Thyroid gland (tissue), 4 donors: Measurements from ENCODE around the gene TAF1A. TPM values are rescaled to one million over a fixed set of nuclear protein-coding genes. Genes with fewer than 3 reads are reported as not detected.

Source experiments
- DNase-seq, 2 donors: peaks; one replicate each; pipeline ENCODE4 v3.0.0-alpha.2; 2019
- H3K27ac ChIP-seq, 3 donors: fragments of 200-600 bp; sonication (generic); 1 replicate in 2 of 3; 2 replicates in 1 of 3; pipeline ENCODE4 v1.5.1; 2016 to 2019; ENCODE audit warnings: mild to moderate bottlenecking in 1 of 3, moderate library complexity in 1 of 3
- H3K27me3 ChIP-seq: fragments of 200-600 bp; sonication (generic); one replicate; pipeline ENCODE4 v1.5.1; 2019
- H3K36me3 ChIP-seq, 2 donors: fragments of 200-600 bp; sonication (generic); one replicate each; pipeline ENCODE4 v1.5.1; 2016 to 2019
- H3K4me1 ChIP-seq, 2 donors: fragments of 200-600 bp; sonication (generic); one replicate each; pipeline ENCODE4 v1.5.1; 2017 to 2019
- H3K4me3 ChIP-seq, 3 donors: fragments of 200-600 bp; sonication (generic); replicated peaks in 1 of 3; 1 replicate in 2 of 3; 2 replicates in 1 of 3; pipeline ENCODE4 v1.5.1; 2016; ENCODE audit warnings: mild to moderate bottlenecking in 1 of 3
- H3K9me3 ChIP-seq: fragments of 200-600 bp; sonication (generic); one replicate; pipeline ENCODE4 v1.5.1; 2017
- POLR2A ChIP-seq, 2 donors: fragments of 450-650 bp; IDR thresholded peaks; one replicate each; pipeline ENCODE4 v1.6.1; 2017; ENCODE audit warnings: antibody characterized with exemption in 2 of 2, mild to moderate bottlenecking in 2 of 2, moderate library complexity in 1 of 2
- WGBS, 2 donors: methylation state at CpG; one replicate each; pipeline ENCODE4 v1.1.5; 2017; 5-methylcytosine and 5-hydroxymethylcytosine counted together
- intact Hi-C: fragments of 100-400 bp; cut with DNase I; formaldehyde crosslinking; loops from one replicate; pipeline ENCODE4 v1.15.1; 2023
- total RNA-seq, 4 donors: library from RNA; depleted of rRNA; stranded (reverse); fragments of >200 nt; gene quantifications; one replicate each; pipeline ENCODE4 v1.2.3, GENCODE V29; 2016
- TF ChIP-seq, protein P1 (sequence below), 6 experiments: fragments of 200-600 bp in 3 of 6; fragments of 450-650 bp in 3 of 6; sonication (generic) in 3 of 6; IDR thresholded peaks; one replicate each; pipeline ENCODE4 v1.5.1; 2016 to 2019; ENCODE audit warnings: antibody characterized with exemption in 6 of 6, mild to moderate bottlenecking in 2 of 6, inconsistent platforms in 1 of 6, moderate library complexity in 1 of 6

Gene TAF1A
- total RNA-seq, 4 donors from 2014 or later, result 7.4 to 18.4 (median 15.0) TPM

DNA sequence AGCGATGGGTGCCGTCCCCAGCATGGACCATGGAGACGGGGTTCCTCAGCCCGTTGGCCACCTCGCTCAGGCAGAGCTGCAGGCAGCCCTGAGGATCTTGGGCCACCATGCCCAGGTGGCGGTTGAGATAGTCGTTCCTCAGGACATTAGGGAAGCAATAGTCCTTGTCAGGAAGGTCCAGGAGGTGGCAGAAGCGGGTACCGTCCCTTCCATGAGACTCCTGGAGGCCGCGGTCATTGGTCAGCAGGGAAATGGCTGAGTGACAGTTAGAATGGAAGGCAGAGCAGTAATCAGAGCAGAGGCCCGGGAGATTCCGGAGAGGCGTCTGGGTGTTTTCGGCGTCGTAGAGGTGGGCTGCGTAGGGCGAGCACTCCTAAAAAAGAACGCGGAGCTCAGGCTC lies 45.9 kb downstream of the TAF1A start:
- Histone ChIP-seq H3K36me3 (no peaks in the 10 kb centered on the region), H3K4me3 (no peak overlapping the region), H3K27ac (no peak overlapping the region), H3K27me3 (no peaks in the 10 kb centered on the region), H3K4me1 (peaks cover 3 to 33% of the 10 kb centered on the region in 2 donors), H3K9me3 (no peaks in the 10 kb centered on the region)
- 92 to 94% methylated on average over 21 of the region's 21 CpGs for WGBS, 2 donors
- intact Hi-C loops, result no loop called here
- TF ChIP-seq POLR2A (IDR thresholded peaks at IDR 0.05), result no peak
- TF ChIP-seq, protein P1, sequence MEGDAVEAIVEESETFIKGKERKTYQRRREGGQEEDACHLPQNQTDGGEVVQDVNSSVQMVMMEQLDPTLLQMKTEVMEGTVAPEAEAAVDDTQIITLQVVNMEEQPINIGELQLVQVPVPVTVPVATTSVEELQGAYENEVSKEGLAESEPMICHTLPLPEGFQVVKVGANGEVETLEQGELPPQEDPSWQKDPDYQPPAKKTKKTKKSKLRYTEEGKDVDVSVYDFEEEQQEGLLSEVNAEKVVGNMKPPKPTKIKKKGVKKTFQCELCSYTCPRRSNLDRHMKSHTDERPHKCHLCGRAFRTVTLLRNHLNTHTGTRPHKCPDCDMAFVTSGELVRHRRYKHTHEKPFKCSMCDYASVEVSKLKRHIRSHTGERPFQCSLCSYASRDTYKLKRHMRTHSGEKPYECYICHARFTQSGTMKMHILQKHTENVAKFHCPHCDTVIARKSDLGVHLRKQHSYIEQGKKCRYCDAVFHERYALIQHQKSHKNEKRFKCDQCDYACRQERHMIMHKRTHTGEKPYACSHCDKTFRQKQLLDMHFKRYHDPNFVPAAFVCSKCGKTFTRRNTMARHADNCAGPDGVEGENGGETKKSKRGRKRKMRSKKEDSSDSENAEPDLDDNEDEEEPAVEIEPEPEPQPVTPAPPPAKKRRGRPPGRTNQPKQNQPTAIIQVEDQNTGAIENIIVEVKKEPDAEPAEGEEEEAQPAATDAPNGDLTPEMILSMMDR (IDR thresholded peaks at IDR 0.05), result no peak
- DNase-seq, result no peak

DNA sequence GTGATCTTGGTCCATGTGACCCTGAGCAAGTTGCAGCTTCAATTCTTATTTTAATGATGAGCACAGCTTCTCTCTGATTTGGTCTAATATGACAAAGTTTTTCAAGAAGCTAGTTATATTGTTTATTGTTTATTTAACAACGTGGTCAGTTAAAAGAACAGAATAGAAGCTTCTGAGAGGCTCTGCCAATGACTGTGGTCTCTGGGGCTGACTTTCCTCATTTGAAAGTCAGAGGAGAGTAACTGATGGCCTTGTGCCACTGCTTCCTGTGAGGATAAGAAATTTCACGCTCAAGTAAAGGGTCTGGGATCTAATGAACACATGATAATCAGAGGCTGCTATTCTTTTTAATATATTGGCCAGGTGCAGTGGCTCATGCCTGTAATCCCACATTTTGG lies 49.1 kb downstream of the TAF1A start:
- intact Hi-C loops, result no loop called here
- Histone ChIP-seq H3K4me1 (peaks cover 0 to 20% of the 10 kb centered on the region in 2 donors), H3K36me3 (no peaks in the 10 kb centered on the region), H3K27ac (no peak overlapping the region), H3K4me3 (no peak overlapping the region), H3K9me3 (no peaks in the 10 kb centered on the region), H3K27me3 (no peaks in the 10 kb centered on the region)
- DNase-seq, result no peak
- WGBS, 2 donors, result 49 to 54% methylated on average over 2 of the region's 2 CpGs
- TF ChIP-seq POLR2A (IDR thresholded peaks at IDR 0.05), result no peak
- TF ChIP-seq, protein P1 (IDR thresholded peaks at IDR 0.05), result no peak

DNA sequence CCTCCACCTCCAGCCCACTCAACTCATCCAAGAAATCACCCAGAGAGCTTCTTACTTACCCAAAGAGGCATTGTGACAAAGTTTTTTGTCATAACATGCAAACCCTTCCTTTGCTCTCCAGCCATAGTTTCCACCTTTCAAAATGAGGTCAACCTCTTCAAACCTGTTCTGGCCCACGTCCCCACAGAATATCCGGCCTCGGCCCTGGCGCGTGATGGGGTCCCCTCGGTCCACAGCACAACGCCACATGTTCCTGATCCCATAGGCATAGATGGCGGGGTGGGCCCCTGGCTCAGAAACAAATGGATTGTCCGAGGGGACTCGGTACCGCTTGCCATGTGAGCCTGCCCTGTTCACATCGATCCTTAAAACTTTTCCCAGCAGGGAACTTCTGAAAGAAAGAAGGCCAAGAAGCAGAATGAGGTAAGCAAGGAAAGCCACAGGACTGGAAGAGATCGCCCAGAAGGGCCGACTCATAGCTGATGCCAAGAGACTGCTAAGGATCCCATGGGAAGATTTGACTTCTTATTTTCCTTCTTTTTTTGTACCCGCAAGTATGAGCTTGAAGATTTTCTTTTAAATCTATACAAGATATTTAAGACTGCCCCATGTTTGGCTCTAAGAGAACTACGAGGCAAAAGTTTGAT lies 49.7 kb downstream of the TAF1A start:
- DNase-seq, result no peak
- WGBS, 2 donors, result 69 to 79% methylated on average over 16 of the region's 16 CpGs
- Histone ChIP-seq H3K4me1 (peaks cover 0 to 20% of the 10 kb centered on the region in 2 donors), H3K27ac (no peak overlapping the region), H3K9me3 (no peaks in the 10 kb centered on the region), H3K4me3 (no peak overlapping the region), H3K27me3 (no peaks in the 10 kb centered on the region), H3K36me3 (no peaks in the 10 kb centered on the region)
- intact Hi-C loops, result no loop called here
- TF ChIP-seq POLR2A (IDR thresholded peaks at IDR 0.05), result no peak
- TF ChIP-seq, protein P1 (IDR thresholded peaks at IDR 0.05), result no peak

DNA sequence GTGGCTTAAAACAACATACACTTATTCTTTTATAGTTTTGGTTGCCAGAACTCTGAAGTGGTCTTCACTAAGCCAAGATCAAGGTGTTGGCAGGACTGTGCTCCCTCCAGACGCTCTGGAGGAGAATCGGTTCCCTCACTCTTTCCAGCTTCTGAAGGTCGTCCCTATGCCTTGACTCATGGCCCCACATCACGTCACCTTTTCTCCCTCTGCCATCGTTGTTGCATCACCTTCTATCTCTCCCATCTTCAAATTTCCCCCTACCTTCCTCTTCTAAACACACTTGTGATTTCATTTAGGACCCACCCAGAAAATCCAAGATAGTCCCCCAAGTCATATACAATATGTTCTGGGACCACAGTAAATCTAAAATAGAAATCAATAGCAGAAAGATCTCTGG lies 54.3 kb downstream of the TAF1A start:
- no peak overlapping the region for H3K4me3 ChIP-seq
- H3K27ac ChIP-seq, result no peak overlapping the region
- no peaks in the 10 kb centered on the region for H3K36me3 ChIP-seq
- no peaks in the 10 kb centered on the region for H3K9me3 ChIP-seq
- TF ChIP-seq, protein P1 (IDR thresholded peaks at IDR 0.05), result no peak
- TF ChIP-seq POLR2A (IDR thresholded peaks at IDR 0.05), result no peak
- 55% methylated on average over 5 of the region's 5 CpGs for WGBS, 2 donors
- peaks cover 2 to 29% of the 10 kb centered on the region in 2 donors for H3K4me1 ChIP-seq
- no peak for DNase-seq
- no peaks in the 10 kb centered on the region for H3K27me3 ChIP-seq
- intact Hi-C loops, result no loop called here

GRCh38 chr1:222530852-222531251 lies 58.9 kb downstream of the TAF1A start:
- Histone ChIP-seq H3K9me3 (no peaks in the 10 kb centered on the region), H3K4me1 (peaks cover 10 to 27% of the 10 kb centered on the region in 2 donors), H3K27ac (peak overlapping the region; percentile 36 to 69 (median 51)), H3K4me3 (no peak overlapping the region), H3K27me3 (no peaks in the 10 kb centered on the region), H3K36me3 (no peaks in the 10 kb centered on the region)
- intact Hi-C loops, result no loop called here
- TF ChIP-seq, protein P1 (IDR thresholded peaks at IDR 0.05), result no peak
- TF ChIP-seq POLR2A (IDR thresholded peaks at IDR 0.05), result no peak
- peak; percentile 45 to 48 for DNase-seq
- WGBS, 2 donors, result 50 to 58% methylated on average over 6 of the region's 6 CpGs
